Camera-type eye (tissue), 1 donor: ENCODE results near the gene SHB. TPM values are rescaled to one million over a fixed set of nuclear protein-coding genes. Genes with fewer than 3 reads are reported as not detected.

Experiments
- total RNA-seq: library from RNA; depleted of rRNA; stranded (reverse); fragments of >200 nt; gene quantifications from one replicate; pipeline ENCODE4 v1.2.3, GENCODE V29; 2014

Gene SHB
- 14.2 TPM for total RNA-seq

DNA sequence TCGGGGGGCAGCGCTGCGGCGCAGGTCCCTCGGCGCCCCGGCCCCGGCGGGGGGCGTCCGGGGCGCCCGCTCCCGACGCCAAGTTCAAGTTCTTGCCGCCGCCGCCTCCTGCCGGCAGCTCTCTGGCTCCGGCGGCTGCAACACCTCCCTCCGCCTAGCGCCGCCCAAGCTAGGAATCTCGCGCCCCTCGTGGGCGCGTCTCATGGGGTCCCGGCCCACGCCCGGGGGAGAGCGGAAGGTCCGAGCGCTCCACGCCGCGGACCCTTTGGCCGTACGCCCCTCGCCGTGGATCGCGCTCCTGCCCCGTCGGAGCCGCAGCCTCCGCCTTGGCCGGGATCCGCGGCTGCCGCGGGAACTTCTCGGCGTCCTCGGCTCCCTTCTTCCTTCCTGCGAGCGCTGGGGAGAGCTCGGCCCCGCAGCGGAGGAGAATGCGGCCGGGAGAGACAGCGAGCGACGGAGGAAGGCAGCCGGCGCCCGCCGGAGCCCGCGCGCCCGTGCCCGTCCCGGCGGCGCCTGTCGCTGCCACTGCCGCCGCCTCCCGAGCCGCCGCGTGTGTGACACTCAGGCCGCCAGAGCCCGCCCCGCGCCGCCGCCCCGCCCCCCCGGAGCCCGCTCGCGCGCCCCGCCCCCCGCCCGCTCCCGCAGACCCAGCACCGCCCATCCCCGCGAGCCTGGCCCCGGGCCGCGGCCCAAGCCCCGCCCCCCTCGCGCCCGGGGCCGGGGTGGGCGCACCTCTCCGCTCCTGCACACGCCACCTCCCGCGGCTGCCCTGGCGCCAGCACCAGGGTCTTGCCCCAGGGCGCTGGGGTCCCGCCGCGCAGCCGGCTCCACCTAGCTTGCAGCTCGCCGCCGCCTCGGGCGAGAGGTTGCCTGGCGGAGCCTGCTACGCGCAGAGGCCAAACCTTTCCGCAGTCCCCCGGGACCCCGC, at the start of gene SHB:
SHB (minus strand) TSS at position 527 of the 928 bp plus-strand sequence. CDS start 582 bp downstream, outside the sequence.

GRCh38 chr9:37903647-37904444, 165.2 kb downstream of the SHB start, which contains the start of gene SLC25A51:
SLC25A51 (minus strand) TSS chr9:37904127; CDS start chr9:37888550, 15,577 bp downstream.

Other genes with a start within 250 kb of the SHB start
- gene SLC25A51, start 165.1 kb downstream of the SHB start, total RNA-seq: 47.3 TPM